ENCODE data around the gene ELMO1.
"Not testable (repeated sequence)": the region's sequence is repeated elsewhere in the genome, so short reads cannot be mapped to it uniquely, and the experiment has no call there.

The ELMO1 gene

DNA sequence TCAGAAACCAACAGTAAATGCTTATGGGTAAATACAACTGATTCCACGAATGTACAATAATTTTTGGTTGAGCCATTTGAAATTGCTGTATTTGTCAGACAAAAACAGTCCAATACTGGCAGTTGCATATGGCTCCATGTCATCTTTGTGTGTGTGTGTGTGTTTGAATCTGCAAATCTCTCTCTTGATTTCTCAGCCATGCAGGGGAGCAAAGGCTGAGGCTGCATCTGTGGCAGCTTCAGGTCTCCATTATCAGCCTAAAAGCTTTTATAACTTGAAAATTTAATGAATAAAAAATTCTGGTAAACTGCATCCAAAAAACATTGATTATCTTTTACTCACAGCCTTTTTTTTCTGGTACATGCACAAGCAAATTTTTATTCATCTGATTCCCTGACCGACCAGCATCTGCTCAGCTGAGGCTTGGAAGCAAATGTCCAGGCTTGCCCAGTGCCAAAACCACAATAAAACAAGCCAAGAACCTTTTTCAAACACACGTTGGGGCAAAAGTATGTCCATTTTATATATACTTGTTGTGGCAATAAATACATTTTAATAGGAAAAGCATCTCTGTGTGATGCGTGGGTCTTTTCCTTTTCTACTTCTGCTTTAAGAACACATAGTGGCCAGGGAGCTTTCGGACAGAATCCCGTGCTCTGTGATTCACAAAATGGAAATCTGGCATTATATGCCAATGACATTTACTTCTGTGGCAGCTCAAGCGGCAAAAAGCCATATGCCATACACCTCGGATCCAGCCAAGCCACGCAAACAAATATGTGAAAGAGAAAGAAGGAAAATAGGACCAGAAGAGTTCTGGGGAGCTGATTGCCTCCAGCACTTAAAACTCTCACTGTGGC, 448.8 kb downstream of the ELMO1 start:
- DNase-seq = no peak

DNA sequence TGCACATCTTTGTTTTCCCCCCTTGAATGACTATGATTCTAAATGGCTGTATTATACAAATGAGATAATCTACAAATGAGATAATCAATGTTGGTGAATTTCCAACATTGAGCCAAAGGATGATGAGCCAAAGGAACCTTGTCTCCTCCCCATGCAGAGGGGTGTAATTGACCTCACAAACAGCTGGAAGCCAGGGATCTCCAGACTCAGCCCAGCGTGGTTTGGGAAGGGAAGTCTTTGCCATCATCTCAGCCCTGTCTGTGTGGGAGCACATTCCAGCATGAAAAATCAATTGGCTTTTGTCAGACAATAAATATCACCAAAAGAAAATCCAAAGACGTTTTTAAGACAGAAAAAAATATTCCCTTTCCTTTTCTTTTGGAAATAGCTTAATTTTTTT, 452.9 kb downstream of the ELMO1 start:
- DNase-seq = no peak

DNA sequence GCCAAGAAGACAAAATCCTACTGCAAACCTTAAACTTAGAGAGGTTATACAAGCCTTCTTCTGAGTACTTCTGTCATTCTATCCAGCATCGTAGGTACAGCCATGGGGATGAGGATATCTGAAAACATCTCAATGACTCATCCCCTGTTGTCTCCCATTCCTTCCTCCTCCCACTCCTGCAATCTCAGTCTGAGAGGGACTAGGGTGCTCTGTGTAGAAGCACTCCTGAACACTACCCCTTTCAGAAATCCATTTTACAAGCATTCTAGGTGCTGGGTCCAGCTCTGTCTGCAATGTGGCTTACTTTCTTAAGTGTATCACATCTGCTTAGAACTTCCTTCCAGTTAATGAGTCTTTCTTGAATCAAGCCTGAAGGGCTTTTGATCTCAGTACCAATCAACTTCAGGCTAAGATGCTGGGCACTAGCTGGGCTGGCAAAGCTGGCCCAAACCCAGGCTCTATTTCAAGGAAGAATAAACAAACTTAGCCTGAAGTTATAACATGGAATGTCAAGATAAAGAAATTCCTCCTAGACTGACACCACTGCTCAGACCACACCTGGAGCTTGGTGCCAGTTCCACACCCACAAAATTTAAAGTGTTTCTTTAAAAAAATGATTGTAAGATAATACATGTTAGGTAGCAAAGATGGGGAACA, 454.1 kb downstream of the ELMO1 start:
- no peak for DNase-seq

DNA sequence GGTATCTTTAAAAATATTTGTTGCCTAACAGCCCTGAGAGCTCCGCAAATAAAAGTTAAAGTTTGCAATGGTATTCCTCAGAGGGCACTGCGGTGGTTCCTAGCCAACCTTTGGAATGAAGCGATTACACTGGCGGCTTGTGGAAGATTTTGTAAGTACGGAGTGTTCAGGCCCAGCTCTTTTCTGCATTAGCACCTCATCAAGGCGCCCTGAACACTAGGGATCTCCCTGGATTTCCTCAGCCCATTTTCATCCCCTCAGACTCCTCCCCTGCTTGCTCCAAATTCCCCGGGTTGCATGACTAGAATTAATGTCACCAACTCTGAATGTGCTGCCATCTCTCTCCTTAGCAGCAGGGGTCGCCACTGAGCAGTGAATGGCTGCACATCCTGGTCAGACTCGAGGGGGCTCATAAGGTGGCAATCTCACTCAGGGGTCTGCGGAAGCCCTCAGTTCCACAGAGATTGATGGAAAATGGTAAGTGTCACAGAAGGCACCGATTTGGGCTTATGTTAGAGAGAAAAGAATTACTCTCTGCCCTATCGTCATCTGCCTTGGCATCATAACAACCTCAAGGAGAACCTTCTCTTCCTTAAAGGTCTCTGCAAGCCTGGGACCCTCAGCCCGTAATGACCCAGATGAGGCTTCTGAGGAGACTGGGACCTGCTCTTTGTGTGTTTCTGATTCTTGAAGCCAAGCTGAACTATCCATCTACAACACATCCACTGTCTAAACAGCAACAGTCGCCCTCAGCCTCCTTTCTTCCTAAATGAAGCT, 461.5 kb downstream of the ELMO1 start:
- DNase-seq = peak; percentile 65

DNA sequence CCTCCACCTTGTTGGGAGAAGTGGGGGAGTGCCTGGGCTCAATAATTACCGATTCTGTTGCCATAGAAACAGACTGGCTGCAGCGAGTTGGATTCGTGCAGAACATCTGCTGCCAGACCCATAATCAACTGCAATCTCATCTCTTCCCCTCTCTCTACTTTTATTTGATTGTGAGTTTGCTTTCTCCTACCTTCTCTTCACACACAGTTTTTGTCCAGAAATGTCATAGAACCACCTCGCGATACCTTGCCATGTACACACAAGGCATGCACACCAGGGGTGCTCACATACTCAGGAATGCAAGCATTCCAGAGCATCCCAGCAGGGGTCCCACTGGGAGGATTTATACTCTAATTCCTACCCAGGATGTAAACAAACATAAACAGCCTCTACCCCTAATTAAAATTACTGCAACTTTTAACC, 462.1 kb downstream of the ELMO1 start:
- DNase-seq = no peak

DNA sequence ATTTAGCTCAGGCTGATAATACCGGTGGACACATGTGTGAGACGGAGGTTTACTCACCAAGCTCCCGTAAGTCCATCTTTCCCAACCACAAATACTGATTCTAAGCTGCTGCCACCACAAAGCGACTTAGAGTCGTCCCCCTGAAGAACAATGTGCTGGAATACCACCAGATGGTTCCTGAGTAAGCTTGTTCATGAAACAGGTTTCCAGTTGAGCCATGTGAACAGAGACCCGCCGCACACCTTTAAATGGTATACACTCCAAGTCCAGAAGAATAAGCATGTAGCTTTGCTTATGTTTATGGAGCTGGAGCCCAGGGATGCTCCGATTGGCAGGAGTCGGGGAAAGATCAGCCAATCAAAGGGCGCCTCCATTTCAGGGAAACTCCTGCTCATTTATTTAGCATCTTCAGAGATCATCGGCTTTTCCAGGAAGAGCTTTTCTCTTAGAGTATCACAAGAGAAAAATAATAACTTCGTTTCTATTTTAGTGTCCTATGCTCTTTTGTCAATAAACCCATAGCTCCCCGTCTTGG, 462.7 kb downstream of the ELMO1 start:
- no peak for DNase-seq

DNA sequence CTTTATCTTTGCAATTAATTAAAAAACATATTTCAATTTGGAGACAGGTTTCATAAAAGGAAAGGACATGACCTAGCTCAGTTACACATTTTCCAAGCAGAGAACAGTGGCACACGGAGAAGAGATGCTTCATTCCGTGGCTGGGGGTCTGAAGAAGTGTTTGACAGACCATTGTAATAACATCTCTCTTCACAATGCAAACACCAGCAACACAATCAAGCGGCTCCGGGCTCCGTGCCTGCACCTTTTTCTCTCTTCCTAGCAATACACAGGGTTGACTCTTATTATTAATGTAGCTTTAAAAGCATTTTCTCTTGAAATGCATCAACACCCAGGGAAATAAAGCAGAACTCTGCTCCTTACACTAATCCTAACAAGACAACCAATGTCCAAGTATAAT, 463.3 kb downstream of the ELMO1 start:
- no peak for DNase-seq

DNA sequence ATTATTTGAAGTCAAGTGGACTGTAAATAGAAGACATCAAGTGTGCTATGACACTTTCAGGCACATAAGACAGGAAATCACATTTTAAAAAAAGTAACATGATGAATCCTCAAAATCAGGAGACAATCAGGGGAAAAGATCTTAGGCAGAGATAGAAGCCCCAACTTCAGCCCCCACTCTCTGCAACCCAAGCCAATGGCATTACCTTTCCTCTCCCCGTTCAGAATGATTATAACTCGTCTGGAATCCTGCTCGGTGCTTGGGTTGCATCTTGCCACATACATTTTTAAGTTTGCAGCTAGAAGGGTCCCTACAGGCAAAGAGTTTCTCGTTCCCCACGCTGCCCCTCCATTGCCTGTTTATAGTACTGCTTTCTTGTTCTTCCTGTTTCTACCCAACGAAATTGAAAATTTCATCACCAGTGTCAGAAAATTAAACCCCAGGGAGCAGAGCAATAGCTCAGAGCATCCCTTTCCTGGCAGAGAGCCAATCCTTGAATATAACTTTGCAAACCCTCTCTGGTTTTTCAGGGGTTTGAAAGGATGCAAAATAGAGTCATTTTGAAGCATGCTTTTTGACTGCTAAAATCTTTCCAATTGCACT, 463.9 kb downstream of the ELMO1 start:
- DNase-seq = no peak

DNA sequence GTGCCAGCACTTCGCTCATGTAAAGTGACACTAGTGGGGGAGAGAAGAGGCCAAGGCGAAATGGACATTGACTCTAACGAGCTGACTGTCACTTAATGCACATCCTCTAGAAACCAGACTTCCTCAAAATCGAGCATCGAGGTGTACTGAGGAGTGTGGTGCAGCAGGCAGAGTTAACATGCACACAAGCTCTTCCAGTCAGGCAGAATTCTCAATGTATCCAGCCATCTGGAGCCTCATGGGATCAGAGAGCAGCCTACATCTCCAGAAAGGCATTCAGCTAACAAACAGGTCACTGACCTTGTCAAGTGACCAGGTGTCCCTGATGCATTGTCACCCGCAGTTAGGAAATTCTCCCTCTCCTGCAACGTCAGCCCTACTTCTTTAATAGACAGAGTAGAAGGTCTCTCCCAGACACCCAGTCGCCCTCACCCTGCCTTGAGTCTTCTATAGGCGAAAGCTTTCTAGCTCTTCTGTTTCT, 464.6 kb downstream of the ELMO1 start:
- DNase-seq = no peak

DNA sequence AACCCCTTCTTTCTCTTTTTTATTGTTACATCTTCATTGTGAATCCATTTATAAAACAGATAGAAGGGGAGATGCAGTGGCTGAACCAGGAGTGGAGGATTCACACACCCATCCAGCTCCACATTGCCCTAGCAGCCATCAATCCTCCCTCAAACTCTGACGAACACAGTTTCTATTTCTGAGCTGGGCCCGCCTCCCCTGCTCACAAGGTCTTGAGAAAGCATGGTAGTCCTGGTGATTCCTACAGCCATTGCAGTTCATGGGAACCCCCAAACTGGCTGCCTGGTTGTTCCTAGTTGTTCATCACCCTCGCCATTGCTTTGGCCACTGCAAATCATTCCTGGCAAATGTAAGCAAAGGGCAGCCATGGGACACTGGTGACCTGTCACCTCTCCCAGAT, 465.9 kb downstream of the ELMO1 start:
- no peak for DNase-seq

DNA sequence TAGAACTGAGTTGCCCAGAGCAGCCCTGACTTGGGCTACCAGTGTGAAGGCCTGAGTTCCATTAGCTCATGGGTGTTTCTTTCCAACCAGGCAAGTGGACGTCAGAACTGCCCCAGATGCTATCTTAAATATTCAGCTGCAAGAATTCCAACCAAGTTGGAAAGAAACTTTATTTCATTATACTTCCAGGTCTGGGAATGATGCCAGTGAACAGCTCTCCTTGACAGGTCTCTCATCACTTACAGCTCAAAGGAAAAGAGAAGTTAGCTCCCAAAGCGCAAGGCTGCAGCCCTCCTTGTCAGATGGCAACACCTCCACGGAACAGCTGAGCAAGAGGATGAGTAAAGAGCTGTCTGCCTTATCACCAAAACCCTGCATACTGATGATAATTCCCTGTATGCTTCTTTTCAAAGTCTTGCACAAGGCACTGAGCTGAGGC, 468.8 kb downstream of the ELMO1 start:
- DNase-seq = no peak

DNA sequence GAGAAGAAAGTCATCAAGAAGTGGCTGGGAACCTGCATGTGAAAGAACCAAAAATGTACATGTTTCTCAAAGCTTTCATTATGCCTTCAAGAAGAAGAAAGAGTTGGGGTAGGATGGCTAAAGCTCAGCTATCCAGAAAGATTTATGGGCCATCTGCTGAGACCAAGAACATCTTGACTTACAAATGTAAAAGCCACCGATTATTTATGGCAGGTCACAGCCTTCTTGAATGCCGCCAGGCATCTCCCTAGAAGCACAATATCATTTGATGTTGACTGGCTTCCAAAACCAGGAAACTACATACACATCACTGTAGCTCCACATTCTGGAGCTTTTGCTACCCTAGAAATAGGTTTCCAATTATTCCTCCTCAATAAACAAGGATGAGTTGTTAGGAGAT, 470.2 kb downstream of the ELMO1 start:
- no peak for DNase-seq

DNA sequence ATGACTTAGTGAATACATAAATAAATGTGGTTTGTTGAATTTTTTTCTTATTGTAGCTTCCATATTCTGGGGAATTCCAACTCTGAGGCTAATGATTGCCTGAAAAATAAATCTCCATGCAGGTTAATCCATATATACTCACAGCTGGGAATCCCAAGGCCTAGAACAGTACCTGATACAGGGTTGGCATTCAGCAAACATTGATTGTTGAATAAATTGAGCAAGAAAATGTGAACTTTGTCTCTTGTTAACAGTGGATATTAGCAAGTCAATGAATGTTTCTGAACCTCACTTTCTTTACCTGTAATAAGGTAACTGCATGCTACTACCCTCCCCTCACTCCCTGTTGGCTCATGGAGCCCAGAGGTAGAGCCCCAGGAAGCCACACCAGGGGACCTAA, 470.8 kb downstream of the ELMO1 start:
- DNase-seq = no peak

DNA sequence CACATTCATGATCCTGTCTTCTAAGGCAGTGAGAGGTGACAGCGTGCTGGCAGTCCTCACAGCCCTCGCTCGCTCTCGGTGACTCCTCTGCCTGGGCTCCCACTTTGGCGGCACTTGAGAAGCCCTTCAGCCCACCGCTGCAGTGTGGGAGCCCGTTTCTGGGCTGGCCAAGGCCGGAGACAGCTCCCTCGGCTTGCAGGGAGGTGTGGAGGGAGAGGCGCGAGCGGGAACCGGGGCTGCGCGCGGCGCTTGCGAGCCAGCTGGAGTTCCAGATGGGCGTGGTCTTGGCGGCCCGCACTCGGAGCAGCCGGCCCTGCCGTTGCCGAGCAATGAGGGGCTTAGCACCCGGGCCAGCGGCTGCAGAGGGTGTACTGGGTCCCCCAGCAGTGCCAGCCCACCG, 475.1 kb downstream of the ELMO1 start:
- DNase-seq = not testable (repeated sequence)

DNA sequence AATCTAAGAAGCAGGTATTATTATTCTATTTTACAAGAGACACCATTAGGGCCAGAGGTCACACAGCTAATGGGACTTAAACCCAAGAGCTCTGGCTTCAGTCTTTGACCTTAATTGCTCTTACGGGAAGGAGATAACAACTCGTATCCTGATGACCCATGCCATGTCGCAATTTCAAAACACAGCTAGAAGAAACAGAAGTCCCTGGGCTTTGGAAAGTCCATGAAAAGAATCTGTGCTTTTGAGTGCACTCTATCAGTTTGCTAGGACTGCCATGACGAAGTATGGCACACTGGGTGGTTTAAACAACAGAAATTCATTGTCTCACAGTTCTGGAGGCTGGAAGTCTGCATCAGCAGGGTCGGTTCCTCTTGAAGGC, 476.5 kb downstream of the ELMO1 start:
- no peak for DNase-seq

DNA sequence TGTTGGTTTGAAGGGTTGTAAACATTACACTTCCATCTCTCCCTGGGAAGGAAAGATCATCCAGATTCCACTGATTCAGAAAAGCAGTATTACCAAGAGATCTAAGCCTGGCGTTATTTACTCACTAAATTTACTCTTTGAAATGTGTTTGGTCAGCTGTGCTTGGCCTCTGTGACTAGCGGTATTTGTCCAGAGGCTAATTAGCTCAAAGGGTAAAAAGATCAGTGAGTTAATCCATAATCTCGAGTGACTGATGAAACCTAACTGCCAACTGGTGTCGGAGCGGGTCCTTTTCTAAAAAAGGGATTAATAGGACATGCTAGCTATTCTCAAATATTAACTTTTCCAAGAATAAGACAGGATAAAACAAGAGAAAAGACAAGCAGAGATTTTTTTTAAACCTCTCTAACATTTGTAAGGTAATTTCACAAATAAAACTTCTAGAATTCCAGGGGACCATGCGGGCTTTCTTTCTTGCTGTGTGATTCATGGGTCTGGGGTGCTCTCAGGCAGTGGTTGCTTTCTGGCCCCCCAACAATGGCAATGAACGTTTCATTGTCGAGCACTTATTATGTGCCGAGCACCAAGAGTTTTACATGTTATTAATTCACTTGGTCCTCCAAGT, 477.0 kb downstream of the ELMO1 start:
- DNase-seq = no peak

DNA sequence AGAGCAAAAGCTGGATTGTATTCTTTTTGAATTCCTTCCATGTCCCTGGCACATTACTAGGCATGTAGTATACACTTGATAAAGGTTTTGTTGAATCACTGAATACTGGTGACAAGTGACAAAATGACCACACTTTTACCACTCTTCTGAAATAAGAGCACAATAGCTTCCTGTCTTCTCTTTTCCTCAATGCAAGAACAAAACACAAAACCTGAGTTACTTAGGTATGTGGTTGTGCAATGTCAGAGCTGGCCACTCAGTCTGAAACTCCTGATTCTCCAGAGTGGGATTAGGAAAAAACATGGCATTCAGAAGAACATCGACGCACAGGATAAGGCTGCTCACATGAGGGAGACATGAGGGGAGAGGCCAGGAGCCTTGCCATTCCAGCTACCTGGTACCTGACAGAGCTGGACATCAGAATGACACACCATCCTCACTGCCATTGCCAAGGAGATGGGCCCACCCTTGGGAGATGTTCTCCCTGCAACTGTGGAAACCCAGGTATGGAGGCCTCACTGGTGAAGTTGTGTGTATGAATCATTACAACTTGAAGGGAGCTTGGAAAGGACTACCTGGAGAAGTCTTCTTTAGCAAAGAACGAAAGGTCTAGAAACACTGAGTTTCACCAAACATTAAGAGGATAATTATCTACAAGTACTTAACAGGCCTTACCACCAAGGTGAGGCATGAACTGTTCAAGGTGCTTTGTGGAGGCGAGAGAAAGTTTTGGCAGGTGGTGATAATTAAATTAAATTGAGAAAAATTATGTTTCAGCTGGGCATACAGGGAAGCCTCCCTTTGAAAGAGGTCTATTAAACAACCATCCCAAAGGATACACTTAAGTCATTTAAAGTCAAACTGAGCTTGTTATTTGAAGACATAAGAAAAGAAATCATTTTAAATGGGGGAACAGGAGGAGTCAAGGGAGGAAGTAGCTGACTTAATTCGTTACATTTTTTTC, 477.8 kb downstream of the ELMO1 start:
- no peak for DNase-seq

DNA sequence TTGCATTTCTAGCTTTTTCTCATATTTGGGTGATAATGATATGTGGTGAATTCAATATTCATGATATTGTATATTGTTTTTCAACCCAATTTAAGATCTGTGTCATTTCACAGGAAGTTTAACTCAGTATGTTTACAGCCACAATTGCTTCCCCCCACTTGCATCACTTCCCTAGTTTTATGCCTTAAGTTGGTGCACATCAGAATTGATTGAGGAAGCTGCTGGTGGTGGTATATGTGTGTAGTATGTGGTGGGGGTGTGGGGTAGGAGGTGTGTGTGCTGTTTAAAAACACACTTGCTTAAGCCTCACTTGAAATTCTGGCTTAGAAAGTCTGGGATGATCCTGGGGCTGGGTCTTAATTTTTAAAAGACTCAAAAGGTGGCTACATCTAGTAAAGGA, 479.3 kb downstream of the ELMO1 start:
- DNase-seq = no peak

DNA sequence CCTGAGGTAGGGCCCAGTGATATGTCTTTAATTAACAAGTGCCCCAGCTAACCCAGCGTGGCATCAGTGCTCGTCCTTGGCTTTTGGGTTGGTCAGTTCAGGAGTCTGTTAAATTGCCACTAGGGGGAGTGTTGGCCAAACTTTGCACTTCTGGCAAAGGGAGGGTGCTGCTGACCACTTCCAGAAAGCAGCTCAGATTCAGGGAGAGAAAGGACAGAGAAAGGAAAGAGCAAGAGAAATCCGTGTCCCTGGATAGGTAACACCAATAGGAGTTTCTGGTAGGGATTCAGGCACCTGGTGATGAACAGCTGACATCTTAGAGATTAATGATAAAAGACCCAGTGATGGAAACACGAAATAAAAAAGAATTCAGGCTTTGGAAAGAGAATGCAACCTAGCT, 481.3 kb downstream of the ELMO1 start:
- no peak for DNase-seq

DNA sequence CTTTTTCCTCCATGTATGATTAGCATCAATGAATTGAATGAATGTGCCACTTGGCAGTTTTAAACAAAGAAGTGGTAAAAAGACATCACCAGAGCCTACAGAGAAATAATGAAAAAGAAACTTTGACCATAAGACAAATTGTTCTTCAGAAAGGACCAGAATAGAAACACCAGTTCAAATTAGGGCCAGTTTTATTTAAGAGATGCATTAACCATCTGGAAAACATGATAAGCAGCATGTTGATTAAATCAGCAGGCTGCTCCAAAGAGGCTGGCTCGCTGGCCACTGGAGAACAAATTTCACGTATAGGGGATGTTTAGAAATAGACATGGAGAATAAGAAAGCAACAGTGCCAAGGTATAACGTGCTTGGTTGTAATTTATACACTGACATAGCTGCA, 482.0 kb downstream of the ELMO1 start:
- no peak for DNase-seq

DNA sequence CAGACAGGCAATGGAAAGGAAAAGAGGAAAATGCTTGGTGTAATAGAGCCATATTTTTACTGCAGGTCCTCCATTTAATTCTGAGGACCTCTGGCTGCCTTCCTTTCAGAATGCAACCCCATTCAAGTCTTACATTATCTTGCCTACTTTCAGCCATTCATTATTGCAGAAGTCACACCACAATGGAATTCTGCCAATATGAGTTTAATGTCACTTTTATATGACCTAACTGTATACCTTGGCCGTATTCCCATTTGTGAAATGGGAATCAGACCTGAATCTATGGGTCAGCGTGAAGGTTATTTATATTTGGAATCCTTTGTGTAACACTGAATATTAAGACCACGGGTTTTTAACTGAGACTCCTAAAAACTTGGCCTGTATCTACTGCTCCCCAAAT, 482.6 kb downstream of the ELMO1 start:
- DNase-seq = no peak
